H1 (cell line): Measurements from ENCODE around the gene OR10A2. TPM values are rescaled to one million over a fixed set of nuclear protein-coding genes. Genes with fewer than 3 reads are reported as not detected.

Experiments used
- CTCF ChIA-PET: fragments of 300-600 bp; sonication (Branson Sonifier 250); formaldehyde crosslinking; loops from one replicate; lab custom pipeline; 2021; ENCODE audit not compliant: partially characterized antibody; lab: Charles Lee
- POLR2A ChIA-PET: fragments of 300-600 bp; sonication (Branson Sonifier 250); formaldehyde crosslinking; loops from one replicate; lab custom pipeline; 2021; ENCODE audit warnings: inconsistent platforms; ENCODE audit not compliant: partially characterized antibody; lab: Charles Lee
- DNase-seq, 2 experiments: peaks; one replicate each; pipeline versions ENCODE4 v3.0.0 to v3.0.0-alpha.2; 2010 to 2022; ENCODE audit warnings: low spot score in 2 of 2, low read depth in 1 of 2, mixed read lengths in 1 of 2
- FAIRE-seq: peaks from 2 replicates; lab custom pipeline; 2011; peaks lifted over from hg19 to GRCh38; lab: Jason Lieb, UNC
- H2AFZ ChIP-seq: 2 replicates; pipeline ENCODE4 v1.8.1; 2012; ENCODE audit warnings: low read length, inconsistent platforms
- H2AK5ac ChIP-seq: 2 replicates; pipeline ENCODE4 v1.6.1; 2013; ENCODE audit warnings: low read depth, low read length
- H2BK120ac ChIP-seq: replicated peaks from 2 replicates; pipeline ENCODE3; 2013; ENCODE audit warnings: low read depth, low read length, inconsistent platforms
- H2BK12ac ChIP-seq: 2 replicates; pipeline ENCODE4 v1.6.1; 2013; ENCODE audit warnings: low read depth, low read length
- H2BK15ac ChIP-seq: 2 replicates; pipeline ENCODE4 v1.6.1; 2013; ENCODE audit warnings: low read length
- H2BK20ac ChIP-seq: 2 replicates; pipeline ENCODE4 v1.6.1; 2013; ENCODE audit warnings: low read length
- H2BK5ac ChIP-seq: 2 replicates; pipeline ENCODE4 v1.6.1; 2013; ENCODE audit warnings: low read depth, low read length
- H3K14ac ChIP-seq: 2 replicates; pipeline ENCODE4 v1.6.1; 2013; ENCODE audit warnings: inconsistent platforms; ENCODE audit not compliant: insufficient read length
- H3K18ac ChIP-seq: 2 replicates; pipeline ENCODE4 v1.6.1; 2013; ENCODE audit warnings: low read length; ENCODE audit errors: extremely low read depth
- H3K23ac ChIP-seq: 2 replicates; pipeline ENCODE4 v1.6.1; 2013; ENCODE audit warnings: inconsistent platforms; ENCODE audit not compliant: insufficient read length
- H3K23me2 ChIP-seq: 2 replicates; pipeline ENCODE4 v1.6.1; 2013; ENCODE audit warnings: low read depth, low read length
- H3K27ac ChIP-seq: 2 replicates; pipeline ENCODE4 v1.6.1; 2011; ENCODE audit warnings: low read depth, low read length, inconsistent platforms
- H3K27me3 ChIP-seq, 4 experiments: replicated peaks in 1 of 4; 1 replicate in 1 of 4; 2 replicates in 3 of 4; pipeline versions ENCODE4 v1.6.1 to v1.8.1; 2011 to 2013; ENCODE audit warnings: low read length in 3 of 4, mild to moderate bottlenecking in 3 of 4, inconsistent platforms in 2 of 4, mixed read lengths in 2 of 4, moderate library complexity in 1 of 4; ENCODE audit not compliant: control insufficient read depth in 3 of 4, insufficient read depth in 3 of 4; ENCODE audit errors: extremely low read depth in 1 of 4
- H3K36me3 ChIP-seq, 4 experiments: 2 replicates each; pipeline versions ENCODE4 v1.6.1 to v1.8.1; 2011 to 2013; ENCODE audit warnings: mild to moderate bottlenecking in 4 of 4, low read length in 3 of 4, moderate library complexity in 2 of 4, control low read depth in 1 of 4, inconsistent platforms in 1 of 4; ENCODE audit not compliant: insufficient read depth in 4 of 4, control insufficient read depth in 2 of 4
- H3K4ac ChIP-seq: replicated peaks from 2 replicates; pipeline ENCODE3; 2013; ENCODE audit warnings: low read length, low read depth, mixed read lengths, inconsistent platforms; ENCODE audit not compliant: insufficient read length
- H3K4me1 ChIP-seq, 4 experiments: replicated peaks in 1 of 4; 1 replicate in 1 of 4; 2 replicates in 3 of 4; pipeline versions ENCODE4 v1.6.1 to v1.8.1; 2011 to 2013; ENCODE audit warnings: low read length in 3 of 4, inconsistent platforms in 2 of 4, mixed read lengths in 1 of 4; ENCODE audit not compliant: insufficient read depth in 4 of 4, control insufficient read depth in 3 of 4
- H3K4me2 ChIP-seq, 2 experiments: 2 replicates each; pipeline versions ENCODE4 v1.6.1 to v1.8.1; 2011 to 2013; ENCODE audit warnings: low read depth in 2 of 2, low read length in 2 of 2, control low read depth in 1 of 2, inconsistent platforms in 1 of 2, mild to moderate bottlenecking in 1 of 2; ENCODE audit not compliant: insufficient read depth in 1 of 2
- H3K4me3 ChIP-seq, 4 experiments: fragments of 200-600, 300-600 bp in 1 of 4; sonication (generic), shearing (Covaris generic), sonication (Bioruptor Twin) in 1 of 4; 2 replicates each; pipeline versions ENCODE4 v1.5.1 to v1.8.1; 2011 to 2016; ENCODE audit warnings: low read length in 4 of 4, low read depth in 3 of 4, control low read depth in 2 of 4, inconsistent platforms in 2 of 4, mild to moderate bottlenecking in 2 of 4, mixed read lengths in 1 of 4, moderate library complexity in 1 of 4; ENCODE audit not compliant: insufficient read depth in 2 of 4; ENCODE audit errors: extremely low read depth in 1 of 4
- H3K56ac ChIP-seq: replicated peaks from 2 replicates; pipeline ENCODE3; 2013; ENCODE audit warnings: low read depth, mild to moderate bottlenecking, mixed read lengths, low read length, inconsistent platforms; ENCODE audit not compliant: insufficient read length
- H3K79me1 ChIP-seq: 2 replicates; pipeline ENCODE4 v1.6.1; 2013; ENCODE audit warnings: low read depth, low read length, control low read depth
- H3K79me2 ChIP-seq, 2 experiments: 2 replicates each; pipeline versions ENCODE4 v1.6.1 to v1.8.1; 2012 to 2013; ENCODE audit warnings: low read length in 2 of 2, mild to moderate bottlenecking in 2 of 2, inconsistent platforms in 1 of 2; ENCODE audit not compliant: insufficient read depth in 2 of 2, control insufficient read depth in 1 of 2
- H3K9ac ChIP-seq, 4 experiments: replicated peaks in 1 of 4; 1 replicate in 1 of 4; 2 replicates in 3 of 4; pipeline versions ENCODE4 v1.6.1 to v1.8.1; 2011 to 2013; ENCODE audit warnings: low read depth in 3 of 4, low read length in 3 of 4, control low read depth in 2 of 4, mild to moderate bottlenecking in 2 of 4, moderate library complexity in 2 of 4, inconsistent platforms in 1 of 4; ENCODE audit errors: extremely low read depth in 1 of 4
- H3K9me3 ChIP-seq, 2 experiments: 2 replicates each; pipeline versions ENCODE4 v1.6.1 to v1.8.1; 2012 to 2013; ENCODE audit warnings: mild to moderate bottlenecking in 2 of 2, moderate library complexity in 2 of 2, control low read depth in 1 of 2, inconsistent platforms in 1 of 2, low read depth in 1 of 2, low read length in 1 of 2, mixed read lengths in 1 of 2; ENCODE audit not compliant: insufficient read depth in 2 of 2
- H4K20me1 ChIP-seq, 2 experiments: replicated peaks in 1 of 2; 2 replicates each; pipeline versions ENCODE3 to v1.8.1; 2011 to 2013; ENCODE audit warnings: inconsistent platforms in 2 of 2, low read length in 2 of 2, mild to moderate bottlenecking in 1 of 2; ENCODE audit not compliant: insufficient read depth in 2 of 2, control insufficient read depth in 1 of 2
- H4K5ac ChIP-seq: 2 replicates; pipeline ENCODE4 v1.6.1; 2013; ENCODE audit warnings: low read length, low read depth, mixed read lengths, inconsistent platforms; ENCODE audit not compliant: insufficient read length
- H4K8ac ChIP-seq: 2 replicates; pipeline ENCODE4 v1.8.0; 2013; ENCODE audit warnings: mild to moderate bottlenecking, moderate library complexity, low read length, inconsistent platforms; ENCODE audit not compliant: insufficient read depth; ENCODE audit errors: extremely low read depth
- H4K91ac ChIP-seq: replicated peaks from 2 replicates; pipeline ENCODE3; 2013; ENCODE audit warnings: low read length, mixed read lengths, inconsistent platforms; ENCODE audit not compliant: insufficient read length
- CTCF ChIP-seq, 3 experiments: IDR thresholded peaks; 1 replicate in 2 of 3; 2 replicates in 1 of 3; pipeline versions ENCODE4 v1.5.1 to v1.6.1; 2011; ENCODE audit warnings: low read length in 3 of 3, mild to moderate bottlenecking in 3 of 3, inconsistent platforms in 2 of 3, low read depth in 1 of 3, moderate library complexity in 1 of 3; ENCODE audit not compliant: insufficient read depth in 1 of 3; ENCODE audit errors: control extremely low read depth in 1 of 3
- KDM1A ChIP-seq: fragments of 200-600, 300-600 bp; sonication (generic); IDR thresholded peaks from 2 replicates; pipeline ENCODE4 v1.7.1; 2016; ENCODE audit warnings: mild to moderate bottlenecking, low read length, borderline replicate concordance
- WGBS, 2 experiments: shearing (Covaris generic) in 1 of 2; methylation state at CpG; one replicate each; pipeline versions ENCODE4 v1.1.6 to v1.1.7; 2013 to 2015; ENCODE audit warnings: low lambda C conversion rate in 2 of 2, mixed read lengths in 2 of 2, inconsistent platforms in 1 of 2, low coverage in 1 of 2, missing lambda C conversion rate in 1 of 2; ENCODE audit not compliant: insufficient replicate concordance in 2 of 2, insufficient coverage in 1 of 2, insufficient read length in 1 of 2; ENCODE audit errors: extremely low coverage in 1 of 2, missing lambda C conversion rate in 1 of 2; 5-methylcytosine and 5-hydroxymethylcytosine counted together
- polyA plus RNA-seq, 7 experiments: library from polyadenylated mRNA; depleted of rRNA in 3 of 7; stranded (reverse) in 5 of 7; unstranded in 2 of 7; fragments of >200 nt in 5 of 7; fragments of 200-250 nt in 2 of 7; gene quantifications; 1 replicate in 5 of 7; 2 replicates in 1 of 7; 4 replicates in 1 of 7; pipeline versions ENCODE4 v1.2.1 to v1.2.3, GENCODE V29; 2011 to 2013; ENCODE audit warnings: missing spikeins in 2 of 7, mixed read lengths in 2 of 7
- total RNA-seq: library from RNA; stranded (reverse); fragmentation: NEBNext Ultra II Directional; extraction: Animal tissue kit (Norgen Biotek cat#: 25700); gene quantifications from 2 replicates; pipeline ENCODE4 v1.2.1, GENCODE V29; 2021

Gene OR10A2
- total and polyA plus RNA-seq, 2 of the 8 experiments (the other 6 are each of a cell fraction or from before 2014, with no cell fraction given): not detected

DNA sequence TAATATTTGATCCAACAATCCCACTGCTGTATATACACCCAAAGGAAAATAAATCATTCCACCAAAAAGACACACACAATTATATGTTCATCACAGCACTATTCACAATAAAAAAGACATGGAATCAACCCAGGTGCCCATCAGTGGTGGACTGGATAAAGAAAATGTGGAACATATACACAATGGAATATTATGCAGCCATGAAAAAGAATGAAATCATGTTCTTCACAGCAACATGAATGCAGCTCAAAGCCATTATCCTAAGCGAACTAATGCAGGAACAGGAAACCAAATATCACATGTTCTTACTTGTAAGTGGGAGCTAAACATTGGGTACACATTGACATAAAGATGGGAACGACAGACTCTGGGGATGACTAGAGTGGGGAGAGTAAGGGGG lies 56.8 kb downstream of the OR10A2 start:
- no peak for DNase-seq
- Histone ChIP-seq H3K4ac (no peak overlapping the region), H3K4me3 (no peak overlapping the region), H2BK12ac (no peak overlapping the region), H3K36me3 (no peaks in the 10 kb centered on the region), H3K56ac (no peak overlapping the region), H4K8ac (no peak overlapping the region), H2BK120ac (no peak overlapping the region), H3K9me3 (0 out of 4 replicates have a peak, but pooled peaks cover 0 to 3% of the 10 kb centered on the region in 2 experiments), H4K91ac (no peak overlapping the region), H3K79me2 (no peaks in the 10 kb centered on the region), H3K23ac (no peak overlapping the region), H2AK5ac (no peak overlapping the region), H3K18ac (no peak overlapping the region), H3K79me1 (no peaks in the 10 kb centered on the region), H2BK15ac (no peak overlapping the region), H2BK20ac (no peak overlapping the region), H4K20me1 (no peaks in the 10 kb centered on the region), H4K5ac (no peak overlapping the region), H3K4me1 (no peaks in the 10 kb centered on the region), H2BK5ac (no peak overlapping the region), H2AFZ (no peak overlapping the region), H3K9ac (no peak overlapping the region), H3K14ac (no peak overlapping the region), H3K23me2 (no peaks in the 10 kb centered on the region), H3K27ac (no peak overlapping the region), H3K27me3 (no peaks in the 10 kb centered on the region), H3K4me2 (no peak overlapping the region)
- FAIRE-seq: no peak
- ChIA-PET CTCF (no interaction called here), POLR2A (no interaction called here)
- WGBS, 2 experiments: 68% methylated on average over 2 of the region's 2 CpGs; no CpG with 5 or more reads in 1 of the 2 experiments
- TF ChIP-seq CTCF (IDR thresholded peaks at IDR 0.05; ENCODE audit: control extremely low read depth in 1 of 3, insufficient read depth in 1 of 3, low read depth in 1 of 3, low read length in 3 of 3) (no peak), KDM1A (peak; percentile 86; the same call in 1 of the 2 replicates)
